Measurements from ENCODE around the gene CACNA1F. TPM values are rescaled to one million over a fixed set of nuclear protein-coding genes. Genes with fewer than 3 reads are reported as not detected.
A peak's percentile ranks its signal among the peaks of the same experiment; 100 is the strongest.

The CACNA1F gene
- total and polyA plus RNA-seq, 10 of the 15 experiments (the other 5 are each of a cell fraction or from before 2014, with no cell fraction given): 0.01 to 0.32 (median 0.05) TPM; not detected in 5

DNA sequence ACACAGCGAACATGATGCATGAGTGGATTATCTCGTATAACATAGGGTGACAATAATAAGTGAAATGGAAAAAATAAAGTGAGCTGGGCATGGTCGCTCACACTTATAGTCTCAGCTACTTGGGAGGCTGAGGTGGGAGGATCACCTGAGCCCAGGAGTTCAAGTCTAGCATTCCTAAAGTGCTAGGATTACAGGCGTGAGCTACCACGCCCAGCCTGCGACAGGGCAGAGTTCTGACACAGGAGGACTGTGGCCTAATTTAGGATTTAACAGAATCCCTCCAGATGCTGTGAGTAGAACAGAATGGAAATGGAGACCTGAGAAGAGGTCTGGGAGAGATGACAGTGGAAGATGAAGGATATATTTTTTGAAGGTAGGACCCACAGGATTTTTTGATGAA is 43.5 kb downstream of the CACNA1F start:
- Histone ChIP-seq H3K79me2 (ENCODE audit: control insufficient read depth, insufficient read depth, low read length) (peaks cover 5% of the 10 kb centered on the region), H3K27me3 (replicated peaks in 1 of 2; ENCODE audit: control insufficient read depth in 2 of 2, insufficient read depth in 2 of 2, low read length in 1 of 2) (no peaks in the 10 kb centered on the region), H4K20me1 (ENCODE audit: control insufficient read depth, insufficient read depth) (no peaks in the 10 kb centered on the region), H3K4me2 (ENCODE audit: control insufficient read depth, insufficient read depth) (peak overlapping the region; percentile 44), H3K9me3 (replicated peaks; ENCODE audit: control insufficient read depth, insufficient read depth, low read length) (no peaks in the 10 kb centered on the region; the same call in 2 of the 3 replicates), H3K4me3 (peak overlapping the region; percentile 77), H2AFZ (ENCODE audit: control insufficient read depth, low read depth, low read length) (no peak overlapping the region), H3K36me3 (ENCODE audit: control insufficient read depth in 2 of 2, insufficient read depth in 2 of 2, low read length in 1 of 2) (no peaks in the 10 kb centered on the region), H3K9ac (ENCODE audit: control insufficient read depth, insufficient read depth, low read length) (peak overlapping the region; percentile 29; the same call in 1 of the 2 replicates), H3K27ac (ENCODE audit: control insufficient read depth, insufficient read depth) (peak overlapping the region; percentile 31), H3K4me1 (ENCODE audit: control insufficient read depth, insufficient read depth, low read length) (peaks cover 3% of the 10 kb centered on the region; the same call in 1 of the 2 replicates)
- ChIA-PET CTCF (interaction anchor here (0.6 to 5.8 kb wide), 5 partner anchors 18 to 704 kb away, joined by 3 to 57 read pairs (median 3); partner anchors contain the start of gene PLP2), RAD21 (ENCODE audit: unreplicated experiment) (interaction anchor here (2.7 to 3.0 kb wide), 2 partner anchors 22 to 79 kb away, joined by 19 to 26 read pairs; partner anchors contain the start of gene PPP1R3F), POLR2A (interaction anchor here (0.6 to 3.9 kb wide), 4 partner anchors 21 to 205 kb away, joined by 4 to 28 read pairs (median 16); no protein-coding TSS in a partner anchor), SMC1A (ENCODE audit: uncharacterized antibody, unreplicated experiment) (interaction anchor here (0.6 to 2.7 kb wide), 9 partner anchors 17 to 1568 kb away, joined by 3 to 14 read pairs (median 5); partner anchors contain the start of genes PLP2 and PPP1R3F)
- BruUV-seq (replicated peaks): TSS peak; percentile 57
- intact Hi-C loops (cut with micrococcal nuclease; ENCODE audit: unreplicated experiment): loop anchor here (2.0 to 5.0 kb wide), 3 partner anchors 23 to 79 kb away; partner anchors contain the start of genes CCDC22 and PPP1R3F
- in situ Hi-C loops (cut with MboI): loop anchor here (5.0 to 10.0 kb wide), 2 partner anchors 78 to 385 kb away; partner anchors contain the start of genes HDAC6 and PPP1R3F
- 41% methylated on average over 6 of the region's 6 CpGs for WGBS (ENCODE audit: insufficient coverage, insufficient replicate concordance, low lambda C conversion rate, missing lambda C conversion rate)
- no peak for FAIRE-seq
- DNase-seq (ENCODE audit: low read depth, low spot score): no peak
- no peak for ATAC-seq
- TF ChIP-seq NR2C2 (IDR thresholded peaks at IDR 0.05; ENCODE audit: borderline replicate concordance, control insufficient read depth, insufficient read length, low read depth) (no peak), NR2C1 (IDR thresholded peaks at IDR 0.05) (no peak), LARP7 (IDR thresholded peaks at IDR 0.05) (no peak), ZBTB40 (IDR thresholded peaks at IDR 0.05; ENCODE audit: borderline replicate concordance) (no peak), E2F8 (IDR thresholded peaks at IDR 0.05; ENCODE audit: low read depth, partially characterized antibody) (no peak), USF2 (IDR thresholded peaks at IDR 0.05; ENCODE audit: borderline replicate concordance, low read depth, low read length) (no peak), HDAC2 (IDR thresholded peaks at IDR 0.05) (no peak), NFXL1 (IDR thresholded peaks at IDR 0.05; ENCODE audit: borderline replicate concordance) (no peak), PAX8 (IDR thresholded peaks at IDR 0.05) (no peak), BRCA1 (IDR thresholded peaks at IDR 0.05; ENCODE audit: low read depth, low read length) (no peak), ZNF274 (IDR thresholded peaks at IDR 0.05; ENCODE audit: insufficient read depth, insufficient read length) (no peak)
- TF ChIP-seq, protein P1, sequence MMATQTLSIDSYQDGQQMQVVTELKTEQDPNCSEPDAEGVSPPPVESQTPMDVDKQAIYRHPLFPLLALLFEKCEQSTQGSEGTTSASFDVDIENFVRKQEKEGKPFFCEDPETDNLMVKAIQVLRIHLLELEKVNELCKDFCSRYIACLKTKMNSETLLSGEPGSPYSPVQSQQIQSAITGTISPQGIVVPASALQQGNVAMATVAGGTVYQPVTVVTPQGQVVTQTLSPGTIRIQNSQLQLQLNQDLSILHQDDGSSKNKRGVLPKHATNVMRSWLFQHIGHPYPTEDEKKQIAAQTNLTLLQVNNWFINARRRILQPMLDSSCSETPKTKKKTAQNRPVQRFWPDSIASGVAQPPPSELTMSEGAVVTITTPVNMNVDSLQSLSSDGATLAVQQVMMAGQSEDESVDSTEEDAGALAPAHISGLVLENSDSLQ (IDR thresholded peaks at IDR 0.05): no peak
- TF ChIP-seq, protein P2, sequence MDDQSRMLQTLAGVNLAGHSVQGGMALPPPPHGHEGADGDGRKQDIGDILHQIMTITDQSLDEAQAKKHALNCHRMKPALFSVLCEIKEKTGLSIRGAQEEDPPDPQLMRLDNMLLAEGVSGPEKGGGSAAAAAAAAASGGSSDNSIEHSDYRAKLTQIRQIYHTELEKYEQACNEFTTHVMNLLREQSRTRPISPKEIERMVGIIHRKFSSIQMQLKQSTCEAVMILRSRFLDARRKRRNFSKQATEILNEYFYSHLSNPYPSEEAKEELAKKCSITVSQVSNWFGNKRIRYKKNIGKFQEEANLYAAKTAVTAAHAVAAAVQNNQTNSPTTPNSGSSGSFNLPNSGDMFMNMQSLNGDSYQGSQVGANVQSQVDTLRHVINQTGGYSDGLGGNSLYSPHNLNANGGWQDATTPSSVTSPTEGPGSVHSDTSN (IDR thresholded peaks at IDR 0.05; ENCODE audit: insufficient replicate concordance, low read depth, low read length): no peak

All from GM12878 (cell line).